HG02623 (cell line): ENCODE measurements around the gene MT1H.
"Not testable (repeated sequence)": the region's sequence is repeated elsewhere in the genome, so short reads cannot be mapped to it uniquely, and the experiment has no call there.

Experiments
- ATAC-seq: cut with Tn5 transposase; IDR thresholded peaks from one replicate; pipeline ENCODE4 v1.9.1; 2021; ENCODE audit warnings: moderate library complexity; ENCODE audit not compliant: unreplicated experiment

MT1H gene

GRCh38 chr16:56717532-56717931, 47.9 kb downstream of the MT1H start:
- ATAC-seq = not testable (repeated sequence)
